Epithelial cell of prostate (primary cell): Measurements from ENCODE around the gene EPB41L4A.
A peak's percentile ranks its signal among the peaks of the same experiment; 100 is the strongest.
"Not testable (repeated sequence)": the region's sequence is repeated elsewhere in the genome, so short reads cannot be mapped to it uniquely, and the experiment has no call there.

Experiments used
- DNase-seq: peaks from one replicate; pipeline ENCODE4 v3.0.0-alpha.2; 2011; ENCODE audit warnings: low read depth, low spot score
- H3K27ac ChIP-seq: fragments of 450-650 bp; 2 replicates; pipeline ENCODE4 v1.5.1; 2017; ENCODE audit warnings: mild to moderate bottlenecking

EPB41L4A gene

DNA sequence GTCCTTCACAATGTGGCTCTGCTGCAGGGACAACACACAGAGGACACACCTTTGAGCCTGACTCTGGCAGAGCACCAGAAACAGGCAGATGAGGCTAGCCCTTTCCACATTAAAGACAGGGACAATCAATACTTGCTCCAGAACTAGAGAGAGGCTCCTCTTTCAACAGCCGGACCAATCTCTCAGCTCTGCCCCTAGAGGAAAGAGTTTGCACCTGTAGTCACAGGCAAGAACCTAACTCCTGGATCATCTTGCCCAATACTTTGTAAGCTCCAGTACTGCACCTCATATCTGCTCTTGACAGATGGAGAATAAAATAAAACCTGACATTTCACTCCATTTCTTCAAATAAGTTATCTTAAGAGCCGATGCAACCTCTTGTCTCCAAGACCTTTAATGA, 52.1 kb downstream of the EPB41L4A start:
- DNase-seq = no peak

DNA sequence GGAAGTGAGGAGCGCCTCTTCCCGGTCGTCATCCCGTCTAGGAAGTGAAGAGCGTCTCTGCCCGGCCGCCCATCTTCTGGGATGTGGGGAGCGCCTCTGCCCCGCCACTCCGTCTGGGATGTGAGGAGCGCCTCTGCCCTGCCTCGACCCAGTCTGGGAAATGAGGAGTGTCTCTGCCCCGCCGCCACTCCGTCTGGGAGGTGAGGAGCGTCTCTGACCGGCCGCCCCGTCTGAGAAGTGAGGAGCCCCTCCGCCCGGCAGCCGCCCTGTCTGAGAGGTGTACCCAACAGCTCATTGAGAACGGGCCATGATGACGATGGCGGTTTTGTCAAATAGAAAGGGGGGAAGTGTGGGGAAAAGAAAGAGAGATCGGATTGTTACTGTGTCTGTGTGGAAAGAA, 58.3 kb downstream of the EPB41L4A start:
- H3K27ac ChIP-seq, DNase-seq: not testable (repeated sequence)

More for the DNA sequence above, 52.1 kb downstream of the EPB41L4A start:
- no peak overlapping the region for H3K27ac ChIP-seq

- no peak overlapping the region for H3K27ac ChIP-seq
- DNase-seq = no peak
Observed at GRCh38 chr5:112356178-112356956, 62.7 kb downstream of the EPB41L4A start.

GRCh38 chr5:112355058-112355685, 63.9 kb downstream of the EPB41L4A start:
- no peak for DNase-seq
- H3K27ac ChIP-seq = no peak overlapping the region

GRCh38 chr5:112353678-112354077, 65.4 kb downstream of the EPB41L4A start:
- DNase-seq = no peak
- H3K27ac ChIP-seq = no peak overlapping the region

GRCh38 chr5:112351225-112351624, 67.9 kb downstream of the EPB41L4A start:
- DNase-seq = no peak
- H3K27ac ChIP-seq = no peak overlapping the region

DNA sequence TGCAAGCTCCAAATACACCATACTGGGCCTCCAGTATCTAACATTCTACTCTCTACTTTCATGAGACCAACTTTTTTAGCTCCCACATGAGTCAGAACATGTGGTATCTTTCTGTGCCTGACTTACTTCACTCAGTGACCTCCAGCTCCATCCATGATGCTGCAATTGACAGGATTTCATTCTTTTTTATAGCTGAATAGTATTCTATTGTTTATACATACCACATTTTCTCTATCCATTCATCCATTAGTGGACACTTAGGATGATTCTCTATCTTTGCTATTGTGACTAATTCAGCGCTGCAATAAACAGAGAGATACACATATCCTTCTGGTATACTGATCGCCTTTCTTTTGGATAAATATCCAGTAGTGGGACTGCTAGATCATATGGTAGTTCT, 68.5 kb downstream of the EPB41L4A start:
- DNase-seq = no peak
- H3K27ac ChIP-seq = no peak overlapping the region

- H3K27ac ChIP-seq = no peak overlapping the region
- DNase-seq = no peak
Observed at GRCh38 chr5:112349371-112349770, 69.7 kb downstream of the EPB41L4A start.

DNA sequence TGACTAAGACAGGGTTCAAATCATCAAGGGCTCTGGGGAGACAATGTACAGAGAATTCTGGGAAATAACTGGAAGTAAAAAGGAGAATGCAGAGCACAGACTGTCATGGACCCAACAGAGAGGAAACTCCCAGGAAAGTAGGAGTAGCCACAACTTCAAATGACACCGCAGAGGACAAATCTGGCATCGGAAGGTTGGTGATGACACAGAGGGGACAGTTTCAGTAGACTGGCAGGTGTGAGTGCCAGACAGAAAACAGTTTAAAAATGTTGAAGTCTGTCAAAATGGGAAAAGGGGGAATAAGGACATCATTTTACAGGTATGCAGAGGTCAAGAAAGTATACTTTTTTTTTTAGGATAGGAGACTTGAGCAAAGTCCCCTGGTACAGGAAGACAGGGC, 70.2 kb downstream of the EPB41L4A start:
- H3K27ac ChIP-seq = no peak overlapping the region
- DNase-seq = no peak

GRCh38 chr5:112348387-112348786, 70.7 kb downstream of the EPB41L4A start:
- no peak overlapping the region for H3K27ac ChIP-seq
- DNase-seq = no peak

GRCh38 chr5:112346411-112347044, 72.5 kb downstream of the EPB41L4A start:
- DNase-seq = no peak
- no peak overlapping the region for H3K27ac ChIP-seq

DNA sequence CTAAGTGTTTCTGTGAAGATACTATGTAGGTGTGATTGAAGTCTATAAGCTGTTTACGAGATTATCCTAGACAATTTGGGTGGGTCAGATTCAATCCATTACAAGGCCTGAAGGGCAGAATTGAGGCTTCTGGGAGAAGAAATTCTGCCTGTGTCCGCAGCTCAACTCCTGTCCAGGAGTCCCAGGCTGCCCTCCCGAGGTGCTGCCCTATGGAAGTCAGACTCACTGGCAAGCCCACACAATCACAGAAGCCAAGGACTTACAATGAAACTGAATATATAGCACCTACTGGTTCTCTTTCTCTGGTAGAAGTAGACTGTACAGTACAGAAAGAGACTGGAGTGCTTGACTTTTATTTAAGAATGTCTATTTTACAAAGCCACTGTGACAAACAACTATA, 74.5 kb downstream of the EPB41L4A start:
- DNase-seq = no peak
- H3K27ac ChIP-seq = no peak overlapping the region

- DNase-seq = no peak
- no peak overlapping the region for H3K27ac ChIP-seq
Observed at GRCh38 chr5:112342389-112342788, 76.7 kb downstream of the EPB41L4A start.

DNA sequence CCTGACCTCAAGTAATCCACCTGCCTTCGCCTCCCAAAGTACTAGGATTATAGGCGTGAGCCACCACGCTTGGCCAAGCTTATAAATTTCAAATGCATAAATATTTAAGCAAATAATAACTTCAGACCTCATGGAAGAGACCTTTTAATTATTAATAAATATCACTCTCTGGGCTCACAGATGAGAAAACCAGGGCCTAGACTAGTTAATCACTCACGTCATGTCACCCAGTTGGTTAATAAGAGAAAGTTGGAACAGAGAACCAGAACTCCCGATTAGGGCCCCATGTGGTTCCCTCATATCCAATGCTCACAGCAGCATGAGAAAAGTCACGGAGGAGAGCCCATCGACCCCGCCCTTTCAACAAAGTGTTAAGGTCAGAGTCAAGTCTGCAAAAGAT, 79.3 kb downstream of the EPB41L4A start:
- no peak overlapping the region for H3K27ac ChIP-seq
- DNase-seq = no peak

GRCh38 chr5:112338681-112339337, 80.3 kb downstream of the EPB41L4A start:
- DNase-seq = no peak
- peak overlapping the region; percentile 39 for H3K27ac ChIP-seq

GRCh38 chr5:112333331-112333781, 85.7 kb downstream of the EPB41L4A start:
- H3K27ac ChIP-seq = no peak overlapping the region
- no peak for DNase-seq

GRCh38 chr5:112331892-112332291, 87.2 kb downstream of the EPB41L4A start:
- DNase-seq = no peak
- no peak overlapping the region for H3K27ac ChIP-seq

DNA sequence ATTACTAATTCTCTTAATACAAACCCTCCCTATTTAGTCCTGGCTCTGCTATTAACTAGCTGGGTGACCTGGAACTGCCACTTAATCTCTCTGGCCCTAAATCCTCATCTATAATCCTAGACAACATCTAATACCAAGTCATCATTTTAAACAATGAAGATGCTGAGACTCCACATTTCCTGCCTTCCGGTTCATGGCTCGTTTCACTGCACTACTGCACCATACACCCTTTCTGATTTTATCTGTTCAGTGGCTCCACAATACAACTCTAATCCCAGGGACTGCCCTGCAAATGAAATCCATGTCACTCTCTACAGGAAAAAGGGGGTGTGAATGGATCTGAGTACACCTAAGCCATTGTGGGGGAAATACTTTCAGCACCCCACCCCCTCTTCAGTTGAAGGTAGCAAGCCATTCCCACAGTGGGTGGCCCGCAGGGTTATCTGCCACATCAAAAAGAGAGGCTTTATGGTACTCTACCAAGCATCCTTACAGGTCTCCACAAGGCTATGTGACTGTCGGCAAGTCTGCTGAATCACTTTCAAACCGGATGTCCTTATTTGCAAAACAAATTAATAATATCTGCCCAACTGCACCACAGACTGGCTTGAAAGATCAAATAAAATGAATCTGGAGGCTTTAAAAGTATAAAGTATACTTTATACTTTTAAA, 89.5 kb downstream of the EPB41L4A start:
- H3K27ac ChIP-seq = no peak overlapping the region
- no peak for DNase-seq

GRCh38 chr5:112323166-112323565, 95.9 kb downstream of the EPB41L4A start:
- H3K27ac ChIP-seq = no peak overlapping the region
- DNase-seq = no peak

GRCh38 chr5:112320408-112320807, 98.7 kb downstream of the EPB41L4A start:
- H3K27ac ChIP-seq = no peak overlapping the region
- DNase-seq = no peak
